Iris pigment epithelial cell (primary cell): ENCODE measurements around the gene MGARP.
"Not testable (repeated sequence)": the region's sequence is repeated elsewhere in the genome, so short reads cannot be mapped to it uniquely, and the experiment has no call there.

Experiments used
- DNase-seq: peaks from one replicate; pipeline ENCODE4 v3.0.0-alpha.2; 2011; ENCODE audit warnings: low read depth

The MGARP gene

DNA sequence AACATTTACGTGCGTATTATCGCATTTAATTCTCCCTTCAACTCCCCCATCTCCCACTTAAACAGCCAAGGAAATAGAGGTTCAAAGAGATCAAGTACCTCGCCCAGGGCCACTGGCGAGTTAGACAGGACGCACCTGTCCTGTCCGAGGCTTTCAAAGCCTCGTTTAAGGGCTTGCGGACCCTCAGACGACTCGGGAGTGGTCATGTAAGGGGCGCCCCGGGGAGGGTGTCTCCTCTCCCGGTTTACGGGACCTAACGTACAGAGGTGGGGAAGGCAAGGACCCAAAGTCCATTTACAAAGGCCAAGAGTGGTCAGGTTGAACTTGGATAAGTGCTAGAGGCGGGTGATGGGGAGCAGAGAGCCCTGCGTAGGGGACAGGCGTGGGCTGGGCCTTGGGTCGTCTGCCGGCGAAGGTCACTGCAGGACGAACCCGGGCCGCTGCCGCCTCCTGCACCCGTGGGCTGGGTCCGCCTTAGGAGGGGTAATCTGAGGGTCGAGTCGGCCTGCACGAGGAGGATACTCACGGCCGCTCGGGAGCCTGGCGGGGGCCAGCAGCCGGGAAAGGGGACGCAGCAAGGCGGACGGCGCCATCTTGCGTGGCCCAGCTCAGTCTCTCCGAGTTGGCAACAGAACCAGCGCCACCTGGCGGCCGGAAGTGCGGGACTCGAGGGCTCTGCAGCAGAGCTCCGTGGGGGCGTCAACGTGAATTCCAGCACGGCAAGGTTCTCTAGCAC is 15.3 kb upstream of the MGARP start:
- DNase-seq: peak; percentile 93

- no peak for DNase-seq
Observed at GRCh38 chr4:139286186-139286698, 6.2 kb upstream of the MGARP start.

DNA sequence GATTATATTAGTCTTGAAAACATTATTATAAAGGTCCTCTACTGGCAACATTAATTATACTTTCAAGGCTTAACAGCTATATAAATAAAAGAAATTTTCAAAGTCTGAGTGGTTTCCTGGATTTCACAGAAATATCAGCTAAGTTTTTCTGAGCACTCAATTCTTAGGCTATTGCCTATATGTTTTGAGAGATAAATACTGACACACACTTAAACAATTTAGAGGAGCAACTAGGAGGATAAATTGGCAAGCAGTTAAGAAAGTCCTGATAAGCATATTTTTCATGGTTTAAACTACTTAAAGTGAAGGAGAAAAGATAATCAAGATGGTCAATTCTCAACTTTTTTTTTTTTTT is 2.7 kb upstream of the MGARP start:
- DNase-seq: peak; percentile 41

- DNase-seq: peak; percentile 53
Observed at GRCh38 chr4:139282065-139282720, 2.2 kb upstream of the MGARP start.

DNA sequence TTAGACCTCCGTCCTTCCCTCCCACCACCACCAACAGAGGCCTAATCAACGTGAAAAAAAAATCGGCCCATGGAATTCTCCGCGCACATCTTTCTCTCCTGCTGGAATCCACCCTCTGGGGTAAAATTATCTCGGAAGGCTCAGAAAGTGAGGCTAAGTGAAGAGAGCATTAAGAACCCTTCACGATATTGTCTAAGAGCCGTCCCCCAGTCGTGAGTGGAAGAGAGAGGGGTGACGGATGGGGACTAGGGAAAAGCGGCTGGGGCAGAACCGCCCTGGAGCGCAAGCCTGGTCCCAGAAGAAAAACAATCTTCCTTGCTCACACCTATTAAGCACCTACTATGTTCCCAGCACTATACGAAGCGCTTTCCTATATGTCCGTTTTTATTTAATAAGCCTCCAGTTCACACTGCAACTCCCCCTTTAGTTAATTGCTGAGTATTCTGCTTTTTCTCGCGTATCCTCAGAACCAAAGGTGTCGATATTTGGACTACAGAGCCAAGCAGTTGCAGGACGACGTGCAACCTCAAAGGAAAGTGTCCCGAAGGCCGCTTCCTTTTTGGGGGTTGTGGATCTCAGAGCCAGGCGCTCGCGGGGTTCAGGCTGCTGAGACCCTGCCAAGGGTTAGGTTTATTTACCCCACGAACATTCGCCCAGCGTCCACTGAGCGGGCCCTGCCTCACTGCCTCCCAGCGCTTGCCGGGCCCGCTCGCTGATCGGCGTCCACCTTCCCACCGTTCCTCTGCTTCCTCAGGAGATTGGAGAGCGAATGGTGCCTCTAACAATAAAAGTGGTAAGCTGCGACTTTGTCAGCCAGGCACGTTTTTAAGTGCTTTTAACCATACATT is 889 bp downstream of the MGARP start:
- DNase-seq: peak; percentile 41

GRCh38 chr4:139278485-139278884 is 1.5 kb downstream of the MGARP start:
- no peak for DNase-seq

GRCh38 chr4:139275281-139275735 is 4.7 kb downstream of the MGARP start:
- no peak for DNase-seq

- no peak for DNase-seq
Observed at GRCh38 chr4:139274790-139275189, 5.2 kb downstream of the MGARP start.

- DNase-seq: no peak
Observed at GRCh38 chr4:139273835-139274234, 6.2 kb downstream of the MGARP start.

DNA sequence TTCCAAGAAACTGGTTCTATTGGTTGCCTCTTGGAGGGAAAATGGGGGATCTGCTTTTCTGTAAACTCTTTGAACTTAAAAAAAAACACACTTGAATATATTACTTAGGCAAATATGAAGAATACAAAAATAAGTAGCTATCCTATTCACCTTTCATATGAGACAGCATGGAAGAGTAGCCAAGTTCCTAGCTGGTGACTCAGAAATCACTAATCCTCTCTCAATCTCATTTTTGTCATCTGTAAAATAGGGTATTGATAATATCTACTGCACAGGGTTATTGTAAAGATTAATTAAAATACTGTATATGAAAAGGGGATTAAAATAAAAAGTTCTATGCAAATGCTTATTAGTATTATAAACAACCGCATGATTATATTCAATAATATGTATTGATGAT is 12.7 kb downstream of the MGARP start:
- DNase-seq: peak; percentile 39

- peak; percentile 92 for DNase-seq
Observed at GRCh38 chr4:139266583-139267257, 13.3 kb downstream of the MGARP start.

DNA sequence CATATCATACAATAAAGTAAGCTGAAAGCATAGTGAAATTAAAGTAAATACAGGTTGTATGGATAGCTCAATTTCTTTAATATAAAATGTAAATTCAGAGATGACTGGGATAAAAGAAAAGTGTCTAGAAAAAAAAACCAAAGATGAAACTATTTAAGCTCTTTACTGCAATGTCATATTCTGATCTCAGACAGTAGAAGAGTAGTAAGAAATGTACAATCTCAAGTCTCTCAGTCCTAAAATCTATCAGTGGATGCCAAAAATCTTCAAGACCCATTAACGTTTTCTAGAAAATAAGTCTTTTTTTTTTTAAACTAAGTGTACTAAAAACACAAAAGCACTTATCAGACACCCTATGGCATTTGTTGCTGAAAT is 13.8 kb downstream of the MGARP start:
- DNase-seq: no peak

GRCh38 chr4:139265654-139266053 is 14.4 kb downstream of the MGARP start:
- no peak for DNase-seq

GRCh38 chr4:139256349-139256748 is 23.7 kb downstream of the MGARP start:
- peak; percentile 40 for DNase-seq

- not testable (repeated sequence) for DNase-seq
Observed at GRCh38 chr4:139255581-139255980, 24.4 kb downstream of the MGARP start.

- peak; percentile 41 for DNase-seq
Observed at GRCh38 chr4:139253713-139254112, 26.3 kb downstream of the MGARP start.

DNA sequence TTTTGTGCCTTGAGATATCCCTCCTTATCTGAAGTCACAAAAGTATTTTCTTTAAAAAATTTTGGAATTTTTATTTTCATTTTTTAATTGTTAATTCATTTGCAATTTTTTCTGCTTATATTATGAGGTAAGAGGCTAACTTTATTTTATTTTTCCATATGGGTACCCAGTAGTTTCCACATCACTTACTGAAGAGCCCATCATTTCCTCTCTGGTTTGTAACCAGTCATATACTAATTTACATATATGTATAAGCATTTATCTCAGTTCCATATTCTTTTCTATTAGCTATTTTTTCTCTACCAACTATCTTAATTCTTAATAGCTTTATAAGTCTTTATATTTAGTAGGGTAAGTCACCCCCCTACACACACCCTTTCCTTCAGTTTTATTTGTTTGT is 27.0 kb downstream of the MGARP start:
- no peak for DNase-seq

- DNase-seq: peak; percentile 28
Observed at GRCh38 chr4:139247700-139248238, 32.3 kb downstream of the MGARP start.

- peak; percentile 61 for DNase-seq
Observed at GRCh38 chr4:139247241-139247640, 32.8 kb downstream of the MGARP start.

GRCh38 chr4:139246166-139246565 is 33.9 kb downstream of the MGARP start:
- no peak for DNase-seq

GRCh38 chr4:139245590-139245989 is 34.4 kb downstream of the MGARP start:
- peak; percentile 40 for DNase-seq
